Adrenal gland (tissue), 12 donors: ENCODE measurements around the gene HLA-C. TPM values are rescaled to one million over a fixed set of nuclear protein-coding genes. Genes with fewer than 3 reads are reported as not detected.
"Not testable (repeated sequence)": the region's sequence is repeated elsewhere in the genome, so short reads cannot be mapped to it uniquely, and the experiment has no call there.

Experiments used
- DNase-seq, 7 donors: peaks; one replicate each; pipeline ENCODE4 v3.0.0-alpha.2; 2019 to 2020
- H3K27ac ChIP-seq, 5 donors: fragments of 200-600 bp; sonication (generic) in 4 of 5; 1 replicate in 3 of 5; 2 replicates in 2 of 5; pipeline versions ENCODE4 v1.5.1 to v1.8.0; 2016 to 2020; ENCODE audit warnings: mild to moderate bottlenecking in 1 of 5
- H3K27me3 ChIP-seq: fragments of 200-600 bp; 2 replicates; pipeline ENCODE4 v1.8.0; 2021
- H3K36me3 ChIP-seq, 2 donors: fragments of 200-600 bp; replicated peaks in 1 of 2; 1 replicate in 1 of 2; 2 replicates in 1 of 2; pipeline versions ENCODE4 v1.5.1 to v1.8.0; 2018 to 2022
- H3K4me1 ChIP-seq, 2 donors: fragments of 200-600 bp; replicated peaks in 1 of 2; 1 replicate in 1 of 2; 2 replicates in 1 of 2; pipeline versions ENCODE4 v1.5.1 to v1.8.0; 2018 to 2021
- H3K4me3 ChIP-seq, 4 donors: fragments of 200-600 bp; sonication (generic) in 3 of 4; one replicate each; pipeline ENCODE4 v1.5.1; 2016 to 2018
- H3K9me3 ChIP-seq, 3 donors: fragments of 200-600 bp; sonication (generic) in 1 of 3; replicated peaks in 1 of 3; 1 replicate in 2 of 3; 2 replicates in 1 of 3; pipeline versions ENCODE4 v1.5.1 to v1.8.0; 2016 to 2021
- POLR2A ChIP-seq, 2 donors: fragments of 450-650 bp; IDR thresholded peaks; one replicate each; pipeline ENCODE4 v1.6.1; 2017; ENCODE audit warnings: antibody characterized with exemption in 2 of 2, mild to moderate bottlenecking in 2 of 2, moderate library complexity in 1 of 2
- WGBS, 4 donors: extraction: QIAGEN DNeasy Blood & Tissue Kit in 2 of 4; methylation state at CpG; one replicate each; pipeline versions ENCODE4 v1.1.5 to v1.1.7; 2013 to 2017; 5-methylcytosine and 5-hydroxymethylcytosine counted together
- intact Hi-C, 2 donors: fragments of 100-400 bp; cut with DNase I; formaldehyde crosslinking; loops; one replicate each; pipeline versions ENCODE4 v1.14.1 to v1.15.0; 2022 to 2023
- polyA plus RNA-seq, 3 donors: library from polyadenylated mRNA; stranded (reverse); fragments of 200-250 nt in 2 of 3; fragments of 350-450 nt in 1 of 3; fragmentation: Illumina TruSeq in 1 of 3; extraction: RNeasy Lipid Tissue Mini Kit (QIAGEN cat#74804) in 1 of 3; gene quantifications; one replicate each; pipeline ENCODE4 v1.2.3, GENCODE V29; 2013 to 2014
- total RNA-seq, 9 donors: library from RNA; depleted of rRNA in 4 of 9; stranded (reverse); fragments of >200 nt in 4 of 9; fragments of 120-200 nt in 1 of 9; fragmentation: NEBNext Ultra II Directional in 1 of 9; extraction: Animal tissue kit (Norgen Biotek cat#: 25700) in 1 of 9; gene quantifications; one replicate each; pipeline versions ENCODE4 v1.1.0 to v1.2.4, GENCODE V29; 2013 to 2023
- TF ChIP-seq, protein P1 (sequence below), 6 experiments: fragments of 450-650 bp in 4 of 6; fragments of 200-600 bp in 2 of 6; sonication (generic) in 1 of 6; IDR thresholded peaks; 1 replicate in 5 of 6; 2 replicates in 1 of 6; pipeline versions ENCODE4 v1.5.1 to v1.8.0; 2016 to 2021; ENCODE audit warnings: antibody characterized with exemption in 6 of 6, mild to moderate bottlenecking in 2 of 6, moderate library complexity in 1 of 6
- donor health status: healthy with polysubstance abuse.
- donor health status: Bipolar disorder and iron deficiency.
- donor health status: DM: yes; HTN: yes; CAD: no.
- donor health status: DM: no; HTN: no; CAD: no.
- donor health status: DM: no; HTN: no; CAD: no.
- donor health status: DM: yes; HTN: yes; CAD: no.

The HLA-C gene
- total and polyA plus RNA-seq, 12 donors: 157 to 1,851 (median 548) TPM

DNA sequence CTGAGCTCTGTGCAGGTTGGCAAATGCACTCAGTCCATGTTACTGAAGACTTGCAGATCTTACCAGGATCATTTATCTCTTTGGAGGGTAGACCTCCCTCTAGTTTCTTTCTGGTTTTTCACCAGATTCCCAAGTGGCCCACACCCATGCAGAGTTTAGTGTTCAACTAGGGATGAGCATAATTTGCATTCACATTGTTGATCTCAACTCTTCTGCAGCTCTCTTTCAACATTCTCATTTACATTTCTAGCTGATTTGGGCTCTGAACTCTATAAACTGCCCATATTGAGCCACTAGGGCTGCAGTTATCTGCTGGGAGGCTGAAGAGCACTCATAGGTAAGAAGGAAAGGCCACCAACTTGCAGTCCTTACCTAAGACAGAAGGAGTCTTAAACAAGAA lies 17.9 kb upstream of the HLA-C start:
- Histone ChIP-seq H3K36me3 (no peaks in the 10 kb centered on the region), H3K9me3 (no peaks in the 10 kb centered on the region), H3K27ac (no peak overlapping the region), H3K4me3 (no peak overlapping the region), H3K4me1 (no peaks in the 10 kb centered on the region), H3K27me3 (no peaks in the 10 kb centered on the region)
- TF ChIP-seq POLR2A (IDR thresholded peaks at IDR 0.05): no peak
- TF ChIP-seq, protein P1, sequence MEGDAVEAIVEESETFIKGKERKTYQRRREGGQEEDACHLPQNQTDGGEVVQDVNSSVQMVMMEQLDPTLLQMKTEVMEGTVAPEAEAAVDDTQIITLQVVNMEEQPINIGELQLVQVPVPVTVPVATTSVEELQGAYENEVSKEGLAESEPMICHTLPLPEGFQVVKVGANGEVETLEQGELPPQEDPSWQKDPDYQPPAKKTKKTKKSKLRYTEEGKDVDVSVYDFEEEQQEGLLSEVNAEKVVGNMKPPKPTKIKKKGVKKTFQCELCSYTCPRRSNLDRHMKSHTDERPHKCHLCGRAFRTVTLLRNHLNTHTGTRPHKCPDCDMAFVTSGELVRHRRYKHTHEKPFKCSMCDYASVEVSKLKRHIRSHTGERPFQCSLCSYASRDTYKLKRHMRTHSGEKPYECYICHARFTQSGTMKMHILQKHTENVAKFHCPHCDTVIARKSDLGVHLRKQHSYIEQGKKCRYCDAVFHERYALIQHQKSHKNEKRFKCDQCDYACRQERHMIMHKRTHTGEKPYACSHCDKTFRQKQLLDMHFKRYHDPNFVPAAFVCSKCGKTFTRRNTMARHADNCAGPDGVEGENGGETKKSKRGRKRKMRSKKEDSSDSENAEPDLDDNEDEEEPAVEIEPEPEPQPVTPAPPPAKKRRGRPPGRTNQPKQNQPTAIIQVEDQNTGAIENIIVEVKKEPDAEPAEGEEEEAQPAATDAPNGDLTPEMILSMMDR (IDR thresholded peaks at IDR 0.05): no peak
- intact Hi-C loops: no loop called here
- no peak for DNase-seq

DNA sequence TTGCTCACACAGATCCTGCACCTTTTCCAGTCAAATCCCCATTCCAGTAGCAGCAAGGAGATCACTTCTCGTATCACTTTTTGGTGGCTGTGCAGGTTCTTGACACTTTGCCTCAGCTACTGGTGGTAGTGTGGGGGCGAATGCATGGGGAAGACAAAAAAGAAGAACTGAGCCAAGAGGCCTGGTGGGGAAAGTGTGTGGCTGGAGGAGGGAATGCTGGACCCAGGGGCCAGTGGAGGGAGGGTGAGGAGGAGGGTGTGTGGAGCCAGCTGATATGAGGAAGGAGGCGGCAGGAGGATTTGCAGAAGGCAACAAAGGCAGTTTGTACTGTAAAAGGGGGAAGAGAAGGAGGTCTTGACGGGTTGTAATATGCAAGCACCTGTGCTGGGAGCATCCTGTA lies 15.7 kb upstream of the HLA-C start:
- Histone ChIP-seq H3K9me3 (no peaks in the 10 kb centered on the region), H3K4me1 (no peaks in the 10 kb centered on the region), H3K4me3 (no peak overlapping the region), H3K27ac (no peak overlapping the region), H3K36me3 (no peaks in the 10 kb centered on the region), H3K27me3 (no peaks in the 10 kb centered on the region)
- TF ChIP-seq POLR2A (IDR thresholded peaks at IDR 0.05): no peak
- TF ChIP-seq, protein P1 (IDR thresholded peaks at IDR 0.05): no peak
- no peak for DNase-seq
- intact Hi-C loops: no loop called here
- WGBS, 4 donors: 65 to 79% (median 72%) methylated on average over 4 of the region's 4 CpGs

DNA sequence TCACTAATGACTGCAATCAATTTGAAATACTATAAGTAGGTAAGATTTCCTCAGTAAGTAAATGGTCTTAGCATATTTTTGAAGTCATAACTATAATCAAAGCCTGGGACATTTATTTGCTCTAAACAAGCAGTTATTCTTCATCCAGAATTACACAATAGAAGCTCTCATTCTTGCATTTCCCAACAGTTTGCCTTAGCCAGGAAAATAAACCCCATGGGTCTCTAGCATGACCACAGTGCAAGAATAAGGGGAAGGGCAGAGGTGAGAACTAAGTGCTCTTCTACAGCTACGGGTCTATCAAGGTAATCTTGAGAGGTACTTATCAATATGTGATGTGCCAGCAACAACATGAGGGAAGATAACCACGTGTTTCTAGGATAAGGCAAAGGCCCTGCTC lies 14.1 kb upstream of the HLA-C start:
- no peaks in the 10 kb centered on the region for H3K9me3 ChIP-seq
- no peak overlapping the region for H3K4me3 ChIP-seq
- H3K27ac ChIP-seq: no peak overlapping the region
- no peaks in the 10 kb centered on the region for H3K27me3 ChIP-seq
- intact Hi-C loops: no loop called here
- DNase-seq: no peak
- no peaks in the 10 kb centered on the region for H3K36me3 ChIP-seq
- H3K4me1 ChIP-seq: no peaks in the 10 kb centered on the region
- no peak for TF ChIP-seq POLR2A (IDR thresholded peaks at IDR 0.05)
- TF ChIP-seq, protein P1 (IDR thresholded peaks at IDR 0.05): no peak
- 56 to 74% (median 65%) methylated on average over 2 of the region's 2 CpGs for WGBS, 4 donors

DNA sequence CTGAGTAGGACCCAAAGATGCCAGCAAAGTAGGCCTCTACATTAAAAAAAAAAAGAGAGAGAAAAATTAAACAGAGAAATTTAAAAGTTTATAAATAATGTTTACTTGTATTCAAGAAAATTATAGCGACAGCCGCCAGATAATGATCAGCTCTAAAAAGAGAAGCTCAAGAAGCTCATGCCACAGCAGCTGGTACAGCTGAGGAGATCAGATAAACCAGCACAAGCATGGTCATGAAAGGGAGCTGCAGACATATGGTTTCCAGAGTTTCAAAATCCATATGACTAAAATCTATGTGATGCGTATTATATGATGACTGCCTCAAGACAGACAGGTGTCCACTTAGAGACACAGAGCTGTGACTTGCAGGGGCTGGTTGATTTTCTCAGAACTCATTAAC lies 13.6 kb upstream of the HLA-C start:
- H3K9me3 ChIP-seq: no peaks in the 10 kb centered on the region
- no peaks in the 10 kb centered on the region for H3K27me3 ChIP-seq
- H3K27ac ChIP-seq: no peak overlapping the region

DNA sequence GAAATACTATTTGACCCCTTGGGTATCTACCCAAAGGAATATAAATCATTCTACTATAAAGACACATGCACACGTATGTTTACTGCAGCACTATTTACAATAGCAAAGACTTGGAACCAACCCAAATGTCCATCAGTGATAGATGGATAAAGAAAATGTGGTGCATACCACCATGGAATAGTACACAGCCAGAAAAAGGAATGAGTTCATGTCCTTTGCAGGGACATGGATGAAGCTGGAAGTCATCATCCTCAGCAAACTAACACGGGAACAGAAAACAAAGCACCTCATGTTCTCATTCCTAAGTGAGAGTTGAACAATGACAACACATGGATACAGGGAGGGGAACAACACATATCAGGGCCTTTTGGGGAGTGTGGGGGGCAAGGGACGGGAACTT lies 7.8 kb upstream of the HLA-C start:
- H3K9me3 ChIP-seq, H3K4me3 ChIP-seq, H3K27ac ChIP-seq, H3K27me3 ChIP-seq, intact Hi-C loops, H3K36me3 ChIP-seq, H3K4me1 ChIP-seq, DNase-seq: not testable (repeated sequence)
- WGBS, 4 donors: 70 to 86% (median 75%) methylated on average over 3 of the region's 3 CpGs

More for the DNA sequence above, 13.6 kb upstream of the HLA-C start:
- WGBS, 4 donors: 72 to 85% (median 83%) methylated on average over 3 of the region's 3 CpGs
- TF ChIP-seq POLR2A (IDR thresholded peaks at IDR 0.05): no peak
- TF ChIP-seq, protein P1 (IDR thresholded peaks at IDR 0.05): no peak
- H3K4me1 ChIP-seq: no peaks in the 10 kb centered on the region
- H3K36me3 ChIP-seq: no peaks in the 10 kb centered on the region
- no peak for DNase-seq
- intact Hi-C loops: no loop called here
- no peak overlapping the region for H3K4me3 ChIP-seq
